HG03280 (cell line): ENCODE results near the gene PEX26.

Experiments used
- ATAC-seq: cut with Tn5 transposase; IDR thresholded peaks from one replicate; pipeline ENCODE4 v1.9.1; 2021; ENCODE audit warnings: mild to moderate bottlenecking, moderate library complexity; ENCODE audit not compliant: unreplicated experiment

PEX26 gene

DNA sequence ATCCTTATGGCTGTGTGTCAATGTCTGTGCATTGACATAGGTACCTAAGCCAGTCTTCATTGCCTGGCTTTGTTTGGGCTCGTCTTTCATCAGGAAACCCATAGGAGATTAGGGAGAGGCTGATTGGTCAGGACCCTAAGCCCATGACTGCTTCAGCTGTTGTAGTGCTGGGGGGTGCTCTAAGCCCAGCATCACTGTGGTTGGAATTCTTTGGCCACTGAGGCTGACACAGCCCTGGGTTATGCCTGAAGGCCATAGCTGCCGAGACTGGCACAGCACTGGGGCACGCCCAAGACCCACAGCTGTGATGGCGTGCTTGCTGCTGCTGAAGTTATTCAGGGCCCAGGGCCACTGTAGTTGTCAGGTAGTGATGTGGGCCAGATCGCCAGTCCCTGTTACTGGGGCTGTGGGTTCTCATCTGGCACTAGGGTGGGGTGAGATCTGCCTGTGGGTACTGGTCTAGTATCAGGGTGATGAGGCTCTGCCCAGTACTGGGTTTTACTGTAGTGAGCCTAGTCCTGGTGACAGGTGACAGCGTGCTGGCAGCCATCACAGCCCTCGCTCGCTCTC is 77.1 kb downstream of the PEX26 start:
- ATAC-seq = no peak
